GM23248 (cell line): ENCODE measurements around the gene SCYGR3. TPM values are rescaled to one million over a fixed set of nuclear protein-coding genes. Genes with fewer than 3 reads are reported as not detected.
"Not testable (repeated sequence)": the region's sequence is repeated elsewhere in the genome, so short reads cannot be mapped to it uniquely, and the experiment has no call there.

Experiments used
- DNase-seq: peaks from one replicate; pipeline ENCODE4 v3.0.0-alpha.2; 2015
- H2AFZ ChIP-seq: fragments of 200-600 bp; sonication (generic); 2 replicates; pipeline ENCODE4 v1.6.1; 2016; ENCODE audit warnings: antibody characterized with exemption
- H3F3A ChIP-seq: fragments of 200-600 bp; sonication (generic); 2 replicates; pipeline ENCODE4 v1.6.1; 2016; ENCODE audit warnings: mild to moderate bottlenecking, antibody characterized with exemption, mixed run types; ENCODE audit not compliant: insufficient read depth
- H3K27ac ChIP-seq: fragments of 200-600 bp; sonication (generic); 2 replicates; pipeline ENCODE4 v1.5.1; 2016; ENCODE audit warnings: mild to moderate bottlenecking
- H3K27me3 ChIP-seq: fragments of 200-600 bp; sonication (generic); replicated peaks from 2 replicates; pipeline ENCODE4 v1.6.1; 2016; ENCODE audit warnings: mild to moderate bottlenecking; ENCODE audit not compliant: insufficient read depth
- H3K36me3 ChIP-seq: fragments of 200-600 bp; sonication (generic); 2 replicates; pipeline ENCODE4 v1.6.1; 2016; ENCODE audit warnings: low read depth, mild to moderate bottlenecking
- H3K4me1 ChIP-seq: fragments of 200-600 bp; sonication (generic); 2 replicates; pipeline ENCODE4 v1.6.1; 2016; ENCODE audit warnings: mild to moderate bottlenecking; ENCODE audit not compliant: insufficient read depth
- H3K4me2 ChIP-seq: fragments of 200-600 bp; sonication (generic); one replicate; pipeline ENCODE4 v1.6.1; 2016; ENCODE audit warnings: mild to moderate bottlenecking; ENCODE audit not compliant: unreplicated experiment
- H3K4me3 ChIP-seq: fragments of 200-600 bp; sonication (generic); 2 replicates; pipeline ENCODE4 v1.5.1; 2016; ENCODE audit warnings: mild to moderate bottlenecking
- H3K79me2 ChIP-seq: fragments of 200-600 bp; sonication (generic); 2 replicates; pipeline ENCODE4 v1.6.1; 2016; ENCODE audit warnings: mild to moderate bottlenecking; ENCODE audit not compliant: insufficient read depth
- H3K9ac ChIP-seq: fragments of 200-600 bp; sonication (generic); 2 replicates; pipeline ENCODE4 v1.6.1; 2016; ENCODE audit warnings: mild to moderate bottlenecking
- H3K9me2 ChIP-seq: fragments of 200-600 bp; sonication (generic); 2 replicates; pipeline ENCODE4 v1.6.1; 2016; ENCODE audit warnings: mixed run types, mild to moderate bottlenecking, moderate library complexity; ENCODE audit not compliant: insufficient read depth
- H3K9me3 ChIP-seq: fragments of 200-600 bp; sonication (generic); one replicate; pipeline ENCODE4 v1.6.1; 2017; ENCODE audit warnings: low read depth
- H4K20me1 ChIP-seq: fragments of 200-600 bp; sonication (generic); 2 replicates; pipeline ENCODE4 v1.6.0; 2016; ENCODE audit not compliant: insufficient read depth
- EZH2 ChIP-seq: fragments of 200-600 bp; sonication (generic); IDR thresholded peaks from 2 replicates; pipeline ENCODE4 v1.6.1; 2018; ENCODE audit warnings: antibody characterized with exemption, mild to moderate bottlenecking; ENCODE audit not compliant: insufficient read depth, poor library complexity, severe bottlenecking
- EZH2phosphoT487 ChIP-seq: fragments of 200-600 bp; sonication (generic); IDR thresholded peaks from 2 replicates; pipeline ENCODE4 v1.6.1; 2018; ENCODE audit warnings: antibody characterized with exemption, moderate library complexity, mild to moderate bottlenecking, low read depth; ENCODE audit not compliant: insufficient read depth
- WGBS, 2 experiments: methylation state at CpG; one replicate each; pipeline ENCODE4 v1.1.6; 2015 to 2017; ENCODE audit warnings: low lambda C conversion rate in 2 of 2, low coverage in 1 of 2; ENCODE audit errors: missing lambda C conversion rate in 2 of 2; 5-methylcytosine and 5-hydroxymethylcytosine counted together
- in situ Hi-C: fragments of 300-500 bp; cut with MboI; formaldehyde crosslinking; loops from 2 replicates; pipeline ENCODE4 v1.15.0; 2020
- polyA plus RNA-seq: library from polyadenylated mRNA; unstranded; fragments of >200 nt; fragmentation: Nextera tagmentation; extraction: Ambion mirVana; gene quantifications from 2 replicates; pipeline ENCODE4 v1.2.1, GENCODE V29; 2016
- total RNA-seq: library from RNA; depleted of rRNA; stranded (reverse); fragments of >200 nt; shearing (Covaris generic); gene quantifications from 2 replicates; pipeline ENCODE4 v1.2.3, GENCODE V29; 2014

Gene SCYGR3
- total and polyA plus RNA-seq, 2 experiments from 2014 or later = not detected

GRCh38 chr2:227608561-227609338 is 5.9 kb downstream of the SCYGR3 start:
- Histone ChIP-seq H3K9me2 (no peaks in the 10 kb centered on the region), H3K27ac (no peak overlapping the region), H3K36me3 (no peaks in the 10 kb centered on the region), H3K4me3 (no peak overlapping the region), H3K9ac (no peak overlapping the region), H3K4me2 (no peak overlapping the region), H4K20me1 (no peaks in the 10 kb centered on the region), H3K27me3 (no peaks in the 10 kb centered on the region), H3F3A (no peaks in the 10 kb centered on the region), H3K9me3 (no peaks in the 10 kb centered on the region), H2AFZ (no peak overlapping the region), H3K4me1 (no peaks in the 10 kb centered on the region), H3K79me2 (no peaks in the 10 kb centered on the region)
- WGBS, 2 experiments = 92 to 94% methylated on average over 15 to 16 of the region's 16 CpGs
- no peak for TF ChIP-seq EZH2phosphoT487
- no peak for TF ChIP-seq EZH2
- in situ Hi-C loops = no loop called here
- DNase-seq = no peak

DNA sequence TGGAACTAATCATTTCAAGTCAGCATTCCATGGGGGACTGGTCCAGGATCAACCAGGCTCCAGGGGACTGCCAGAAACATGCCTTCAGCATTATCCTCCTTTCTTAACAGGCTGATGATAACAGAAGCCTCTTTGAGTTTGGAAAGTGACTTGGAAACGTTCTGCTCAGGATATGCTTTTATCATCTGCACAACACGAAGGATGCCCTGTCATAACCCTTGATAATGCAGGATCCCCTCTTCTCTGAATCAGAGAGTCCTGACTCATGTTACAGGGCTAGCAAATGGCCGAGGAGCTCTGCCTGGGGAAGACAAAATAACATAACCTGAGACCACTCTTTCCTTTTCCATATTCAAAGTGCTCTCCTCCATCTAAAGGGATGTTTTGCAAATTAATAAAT is 6.7 kb downstream of the SCYGR3 start:
- no peak overlapping the region for H2AFZ ChIP-seq
- no peaks in the 10 kb centered on the region for H3K9me2 ChIP-seq
- in situ Hi-C loops = no loop called here
- no peak for TF ChIP-seq EZH2
- TF ChIP-seq EZH2phosphoT487 = no peak
- no peak overlapping the region for H3K4me3 ChIP-seq
- peak; percentile 20 for DNase-seq
- no peaks in the 10 kb centered on the region for H3K4me1 ChIP-seq
- no peak overlapping the region for H3K27ac ChIP-seq
- no peaks in the 10 kb centered on the region for H3K79me2 ChIP-seq
- no peak overlapping the region for H3K9ac ChIP-seq
- no peaks in the 10 kb centered on the region for H4K20me1 ChIP-seq
- H3K4me2 ChIP-seq = no peak overlapping the region
- H3K27me3 ChIP-seq = no peaks in the 10 kb centered on the region
- no peaks in the 10 kb centered on the region for H3K36me3 ChIP-seq
- no peaks in the 10 kb centered on the region for H3K9me3 ChIP-seq
- WGBS, 2 experiments = 30 to 37% methylated on average over 3 of the region's 3 CpGs
- no peaks in the 10 kb centered on the region for H3F3A ChIP-seq

DNA sequence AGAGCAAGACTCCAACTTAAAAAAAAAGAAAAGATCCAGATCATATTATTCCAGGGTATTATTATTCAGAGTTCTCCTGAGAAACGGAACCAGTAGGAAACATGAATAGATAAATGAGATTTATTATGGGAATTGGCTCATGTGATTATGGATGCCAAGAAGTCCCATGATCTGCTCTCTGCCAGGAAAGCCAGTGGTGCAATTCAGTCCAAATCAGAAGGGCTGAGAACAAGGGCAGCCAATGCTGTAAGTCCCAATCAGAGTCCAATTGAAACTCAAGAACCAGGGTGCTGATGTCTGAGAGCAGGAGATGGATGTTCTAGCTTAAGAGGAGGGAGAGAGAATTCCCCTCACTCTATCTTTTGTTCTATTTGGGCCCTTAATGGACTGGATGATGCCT is 8.2 kb downstream of the SCYGR3 start:
- no peaks in the 10 kb centered on the region for H3K9me3 ChIP-seq
- H3K27ac ChIP-seq = no peak overlapping the region
- no peaks in the 10 kb centered on the region for H3K9me2 ChIP-seq
- H2AFZ ChIP-seq = no peak overlapping the region
- no peak overlapping the region for H3K9ac ChIP-seq
- H4K20me1 ChIP-seq = no peaks in the 10 kb centered on the region
- TF ChIP-seq EZH2phosphoT487 = no peak
- no peak for TF ChIP-seq EZH2
- no peak overlapping the region for H3K4me3 ChIP-seq
- H3K4me2 ChIP-seq = no peak overlapping the region
- H3K27me3 ChIP-seq = no peaks in the 10 kb centered on the region
- 46 to 64% methylated on average over 1 of the region's 1 CpG for WGBS, 2 experiments
- in situ Hi-C loops = no loop called here
- no peaks in the 10 kb centered on the region for H3K4me1 ChIP-seq
- no peak for DNase-seq
- H3K79me2 ChIP-seq = no peaks in the 10 kb centered on the region
- H3K36me3 ChIP-seq = no peaks in the 10 kb centered on the region
- H3F3A ChIP-seq = no peaks in the 10 kb centered on the region

DNA sequence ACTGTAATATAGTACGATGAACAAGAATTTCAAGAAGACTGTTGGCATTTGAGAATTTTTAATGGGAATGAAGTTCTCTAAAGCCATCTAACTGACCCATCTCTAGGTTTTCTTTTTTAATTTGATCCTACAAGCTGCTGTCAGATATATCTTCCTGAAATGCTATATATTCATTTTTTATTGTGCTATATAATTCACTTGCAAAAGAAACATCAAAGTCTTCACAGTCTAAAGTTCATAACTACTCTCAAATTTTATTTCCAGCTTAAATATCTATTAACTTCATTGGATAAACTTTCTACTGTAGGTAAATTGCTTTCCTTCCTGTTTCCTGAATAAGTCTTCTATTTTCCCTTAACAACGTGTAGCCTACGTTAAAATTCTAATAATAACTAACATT is 12.3 kb downstream of the SCYGR3 start:
- Histone ChIP-seq H3K27me3 (no peaks in the 10 kb centered on the region), H3K9ac (no peak overlapping the region), H3K9me2 (no peaks in the 10 kb centered on the region), H3K79me2 (no peaks in the 10 kb centered on the region), H3K9me3 (no peaks in the 10 kb centered on the region), H2AFZ (no peak overlapping the region), H3K4me2 (no peak overlapping the region), H3K4me3 (no peak overlapping the region), H3K27ac (no peak overlapping the region), H3F3A (no peaks in the 10 kb centered on the region), H4K20me1 (no peaks in the 10 kb centered on the region), H3K36me3 (no peaks in the 10 kb centered on the region), H3K4me1 (no peaks in the 10 kb centered on the region)
- in situ Hi-C loops = no loop called here
- TF ChIP-seq EZH2phosphoT487 (no peak), EZH2 (no peak)
- WGBS, 2 experiments = 91% methylated on average over 3 of the region's 3 CpGs
- DNase-seq = no peak

- H3K4me1 ChIP-seq, H3K4me2 ChIP-seq, DNase-seq, H4K20me1 ChIP-seq, H3F3A ChIP-seq, H3K4me3 ChIP-seq, H3K9me3 ChIP-seq, H3K9me2 ChIP-seq, H3K36me3 ChIP-seq, H2AFZ ChIP-seq, H3K27ac ChIP-seq, in situ Hi-C loops, H3K9ac ChIP-seq, H3K79me2 ChIP-seq, H3K27me3 ChIP-seq: not testable (repeated sequence)
- WGBS, 2 experiments = 69 to 79% methylated on average over 15 to 16 of the region's 16 CpGs
These were observed 15.7 kb downstream of the SCYGR3 start, which contains the start of gene SCYGR2 for GRCh38 chr2:227598835-227599503. Gene SCYGR2, plus strand, starts transcription at chr2:227598893. Its CDS starts 0 bp downstream, at chr2:227598893.
